ENCODE measurements around the gene ELMO1.

Gene ELMO1

DNA sequence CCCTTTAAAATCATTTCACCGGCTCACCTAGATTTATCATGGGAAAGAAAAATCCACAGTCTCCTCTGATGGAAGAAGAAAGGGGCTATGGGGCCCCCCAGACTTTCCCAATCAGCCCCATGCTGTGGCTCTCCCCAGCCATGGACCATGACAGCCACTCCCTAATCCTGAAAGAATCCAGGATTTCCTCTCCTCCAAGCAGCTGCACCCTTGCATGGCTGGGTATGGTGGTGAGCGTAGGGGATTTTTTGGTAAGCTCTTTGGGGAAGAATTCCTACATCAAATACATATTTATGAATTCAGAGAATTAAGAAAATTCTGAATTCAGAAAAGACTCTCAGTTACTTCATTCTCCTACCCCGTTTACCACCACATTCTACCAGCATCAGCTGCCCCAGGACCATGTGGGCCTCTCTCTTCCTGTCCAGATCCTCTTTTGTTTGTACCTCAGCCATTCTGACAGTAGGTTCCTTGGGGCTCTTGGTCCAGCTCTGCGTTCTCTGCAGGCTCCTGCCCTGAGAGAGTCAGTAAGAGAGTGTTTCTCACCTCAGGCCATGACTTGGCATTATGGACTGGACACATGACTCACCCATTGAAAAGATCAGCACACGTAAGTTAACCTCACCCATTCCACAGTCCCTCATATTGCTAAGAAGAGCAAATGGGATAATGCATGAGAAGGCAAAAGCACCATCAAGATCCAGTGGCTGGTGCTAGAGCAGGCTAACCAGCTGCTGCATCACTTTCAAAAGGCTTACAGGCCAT, 337.8 kb downstream of the ELMO1 start:
- no peaks in the 10 kb centered on the region for H3K9me3 ChIP-seq
- intact Hi-C loops (cut with DNase I; ENCODE audit: low total_unique reads), result no loop called here
- DNase-seq, result no peak
- H3K36me3 ChIP-seq, result no peaks in the 10 kb centered on the region
- H3K27ac ChIP-seq, result no peak overlapping the region
- no peak overlapping the region for H3K4me3 ChIP-seq
- no peaks in the 10 kb centered on the region for H3K27me3 ChIP-seq
- TF ChIP-seq, protein P1, sequence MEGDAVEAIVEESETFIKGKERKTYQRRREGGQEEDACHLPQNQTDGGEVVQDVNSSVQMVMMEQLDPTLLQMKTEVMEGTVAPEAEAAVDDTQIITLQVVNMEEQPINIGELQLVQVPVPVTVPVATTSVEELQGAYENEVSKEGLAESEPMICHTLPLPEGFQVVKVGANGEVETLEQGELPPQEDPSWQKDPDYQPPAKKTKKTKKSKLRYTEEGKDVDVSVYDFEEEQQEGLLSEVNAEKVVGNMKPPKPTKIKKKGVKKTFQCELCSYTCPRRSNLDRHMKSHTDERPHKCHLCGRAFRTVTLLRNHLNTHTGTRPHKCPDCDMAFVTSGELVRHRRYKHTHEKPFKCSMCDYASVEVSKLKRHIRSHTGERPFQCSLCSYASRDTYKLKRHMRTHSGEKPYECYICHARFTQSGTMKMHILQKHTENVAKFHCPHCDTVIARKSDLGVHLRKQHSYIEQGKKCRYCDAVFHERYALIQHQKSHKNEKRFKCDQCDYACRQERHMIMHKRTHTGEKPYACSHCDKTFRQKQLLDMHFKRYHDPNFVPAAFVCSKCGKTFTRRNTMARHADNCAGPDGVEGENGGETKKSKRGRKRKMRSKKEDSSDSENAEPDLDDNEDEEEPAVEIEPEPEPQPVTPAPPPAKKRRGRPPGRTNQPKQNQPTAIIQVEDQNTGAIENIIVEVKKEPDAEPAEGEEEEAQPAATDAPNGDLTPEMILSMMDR (IDR thresholded peaks at IDR 0.05), result no peak
- no peaks in the 10 kb centered on the region for H3K4me1 ChIP-seq

DNA sequence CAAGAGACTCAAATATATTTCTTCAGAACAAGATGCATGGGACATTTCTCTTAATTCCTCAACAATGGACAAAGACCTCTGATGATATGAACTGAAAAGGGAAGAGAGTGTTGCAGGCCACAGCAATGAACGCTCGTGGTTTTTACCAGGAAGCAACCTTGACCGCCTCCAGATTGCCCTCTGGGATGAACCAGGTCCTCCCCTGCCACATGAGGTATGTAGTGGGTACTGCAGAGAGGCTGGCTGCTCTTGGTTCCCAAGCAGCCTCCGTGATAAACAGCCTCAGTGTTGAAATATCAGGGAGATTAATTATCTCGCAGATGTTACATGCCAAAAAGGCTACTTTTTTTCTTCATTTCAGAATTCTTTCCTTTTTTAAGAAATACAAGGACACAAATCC, 338.8 kb downstream of the ELMO1 start:
- TF ChIP-seq, protein P1 (IDR thresholded peaks at IDR 0.05), result no peak
- Histone ChIP-seq H3K4me1 (no peaks in the 10 kb centered on the region), H3K27ac (no peak overlapping the region), H3K9me3 (no peaks in the 10 kb centered on the region), H3K36me3 (no peaks in the 10 kb centered on the region), H3K27me3 (no peaks in the 10 kb centered on the region), H3K4me3 (no peak overlapping the region)
- no peak for DNase-seq
- intact Hi-C loops (cut with DNase I; ENCODE audit: low total_unique reads), result no loop called here

DNA sequence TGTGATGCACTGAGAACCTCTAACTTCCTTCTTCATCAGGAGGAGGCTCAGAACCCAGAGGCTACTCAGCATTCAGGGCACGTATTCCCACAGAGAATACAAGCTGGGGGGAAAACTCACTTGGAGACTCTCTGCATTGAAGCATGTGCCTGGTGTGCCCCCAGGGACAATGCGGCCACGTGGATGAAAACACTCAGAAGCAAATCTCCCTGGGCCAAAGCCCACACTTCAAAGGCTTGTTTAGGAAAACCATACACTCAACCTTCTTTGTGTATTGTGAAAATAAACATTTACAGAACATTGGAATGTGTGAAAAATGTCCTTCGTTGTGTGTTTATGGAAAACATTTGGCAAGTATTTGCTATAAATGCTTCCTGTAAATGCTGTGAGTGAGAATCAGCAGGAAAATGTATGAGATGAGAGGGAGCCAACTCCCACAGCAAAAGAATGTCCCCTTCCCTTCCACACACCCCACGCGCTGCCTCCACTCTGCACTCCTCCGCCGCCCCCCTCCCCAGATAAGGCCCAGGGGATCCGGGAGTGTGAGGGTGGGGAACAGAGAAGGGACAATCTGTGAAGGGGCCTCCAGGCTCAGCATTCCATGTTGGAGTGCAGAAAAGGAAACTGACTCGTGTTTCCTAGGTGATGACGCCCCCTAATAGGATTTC, 339.5 kb downstream of the ELMO1 start:
- Histone ChIP-seq H3K27ac (no peak overlapping the region), H3K4me3 (no peak overlapping the region), H3K4me1 (no peaks in the 10 kb centered on the region), H3K27me3 (no peaks in the 10 kb centered on the region), H3K9me3 (no peaks in the 10 kb centered on the region), H3K36me3 (no peaks in the 10 kb centered on the region)
- TF ChIP-seq, protein P1 (IDR thresholded peaks at IDR 0.05), result no peak
- no peak for DNase-seq
- intact Hi-C loops (cut with DNase I; ENCODE audit: low total_unique reads), result no loop called here

DNA sequence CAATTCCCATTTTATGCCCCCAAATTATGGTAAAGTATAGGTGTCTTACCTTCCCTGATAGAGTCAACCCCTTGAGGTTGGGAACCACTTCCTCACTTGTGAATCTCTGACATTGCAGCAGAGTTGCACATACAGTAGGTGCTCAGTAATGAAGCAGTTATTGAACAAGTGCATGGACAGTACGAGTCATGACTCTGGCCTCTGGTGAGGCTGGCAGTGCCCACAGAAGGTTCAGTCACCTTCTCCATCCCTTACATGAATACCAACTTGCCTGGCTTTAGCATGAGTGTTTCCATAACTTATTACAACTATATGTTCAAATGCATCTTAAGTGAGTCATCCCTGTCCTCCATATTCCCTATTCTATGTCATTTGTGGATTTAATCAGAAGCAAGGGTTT, 340.0 kb downstream of the ELMO1 start:
- TF ChIP-seq, protein P1 (IDR thresholded peaks at IDR 0.05), result no peak
- Histone ChIP-seq H3K36me3 (no peaks in the 10 kb centered on the region), H3K27ac (no peak overlapping the region), H3K27me3 (no peaks in the 10 kb centered on the region), H3K4me3 (no peak overlapping the region), H3K9me3 (no peaks in the 10 kb centered on the region), H3K4me1 (no peaks in the 10 kb centered on the region)
- intact Hi-C loops (cut with DNase I; ENCODE audit: low total_unique reads), result no loop called here
- DNase-seq, result no peak

DNA sequence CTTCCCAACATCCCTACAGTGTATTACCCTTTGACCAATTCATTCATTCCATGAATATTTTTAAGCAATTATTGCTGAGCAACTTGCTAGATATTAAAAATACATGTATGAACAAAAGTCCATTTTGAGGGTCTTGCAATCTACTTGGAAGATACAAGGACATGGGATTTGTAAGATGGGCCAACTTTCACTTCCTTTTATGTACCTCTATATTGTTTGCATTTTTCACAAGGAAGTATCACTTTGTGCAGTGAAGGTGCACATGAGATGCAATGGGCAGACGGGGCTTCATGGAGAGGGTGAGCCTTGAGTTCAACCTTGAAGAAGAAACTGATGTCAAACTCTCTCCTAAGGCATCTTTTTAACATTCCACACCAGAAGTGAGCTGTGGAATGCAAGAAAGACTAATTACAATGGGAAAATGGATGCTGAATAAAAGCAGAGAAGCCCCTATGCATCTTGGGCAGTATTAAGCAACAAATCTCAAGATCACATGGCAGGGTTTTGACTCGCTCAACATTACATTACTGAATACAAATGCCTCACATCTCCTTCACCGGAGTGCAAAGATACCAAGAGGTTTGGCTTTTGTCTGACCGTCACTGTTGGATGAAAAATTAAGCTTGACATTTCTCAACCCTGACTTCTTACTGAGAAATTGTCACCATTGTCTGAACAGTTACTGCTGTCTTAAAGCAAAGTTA, 341.5 kb downstream of the ELMO1 start:
- Histone ChIP-seq H3K4me3 (no peak overlapping the region), H3K27me3 (no peaks in the 10 kb centered on the region), H3K4me1 (no peaks in the 10 kb centered on the region), H3K9me3 (no peaks in the 10 kb centered on the region), H3K36me3 (no peaks in the 10 kb centered on the region), H3K27ac (no peak overlapping the region)
- no peak for DNase-seq
- intact Hi-C loops (cut with DNase I; ENCODE audit: low total_unique reads), result no loop called here
- TF ChIP-seq, protein P1 (IDR thresholded peaks at IDR 0.05), result no peak

Measured in tibial artery (tissue), 4 donors.